ENCODE results near the gene GAS7. TPM values are rescaled to one million over a fixed set of nuclear protein-coding genes. Genes with fewer than 3 reads are reported as not detected.

GAS7 gene
- total and polyA plus RNA-seq, 8 donors, result 30.4 to 83.4 (median 40.1) TPM

- Histone ChIP-seq H3K4me1 (peaks cover 0 to 17% of the 10 kb centered on the region in 2 donors), H3K9me3 (peaks cover 0 to 29% of the 10 kb centered on the region in 2 donors), H3K36me3 (no peaks in the 10 kb centered on the region), H3K4me3 (no peak overlapping the region), H3K27me3 (no peaks in the 10 kb centered on the region), H3K27ac (no peak overlapping the region)
- ATAC-seq (peak; percentile 86), DNase-seq (peak in 1 of 4 donors; percentile 43)
- intact Hi-C loops (cut with DNase I), result no loop called here
- no peak for TF ChIP-seq CTCF (IDR thresholded peaks at IDR 0.05)
These were observed 317.8 kb downstream of the GAS7 start for GRCh38 chr17:9880582-9880999.

GRCh38 chr17:9878786-9879525, 319.4 kb downstream of the GAS7 start:
- intact Hi-C loops (cut with DNase I), result no loop called here
- no peak for TF ChIP-seq CTCF (IDR thresholded peaks at IDR 0.05)
- peaks cover 0 to 17% of the 10 kb centered on the region in 2 donors for H3K4me1 ChIP-seq
- H3K27me3 ChIP-seq, result no peaks in the 10 kb centered on the region
- H3K9me3 ChIP-seq, result peaks cover 0 to 20% of the 10 kb centered on the region in 2 donors
- H3K36me3 ChIP-seq, result no peaks in the 10 kb centered on the region
- H3K27ac ChIP-seq, result no peak overlapping the region
- no peak overlapping the region for H3K4me3 ChIP-seq
- DNase-seq, result no peak
- no peak for ATAC-seq

GRCh38 chr17:9878356-9878755, 320.1 kb downstream of the GAS7 start:
- Histone ChIP-seq H3K9me3 (peaks cover 0 to 14% of the 10 kb centered on the region in 2 donors), H3K36me3 (no peaks in the 10 kb centered on the region), H3K27me3 (no peaks in the 10 kb centered on the region), H3K4me1 (peaks cover 0 to 17% of the 10 kb centered on the region in 2 donors), H3K27ac (no peak overlapping the region), H3K4me3 (no peak overlapping the region)
- intact Hi-C loops (cut with DNase I), result no loop called here
- no peak for TF ChIP-seq CTCF (IDR thresholded peaks at IDR 0.05)
- ATAC-seq, result no peak
- DNase-seq, result no peak

GRCh38 chr17:9875441-9875840, 323.0 kb downstream of the GAS7 start:
- H3K27me3 ChIP-seq, result peaks cover 0 to 6% of the 10 kb centered on the region in 2 donors
- no peaks in the 10 kb centered on the region for H3K9me3 ChIP-seq
- no peak for DNase-seq
- intact Hi-C loops (cut with DNase I), result no loop called here
- peak; percentile 80 for ATAC-seq
- peaks cover 0 to 10% of the 10 kb centered on the region in 2 donors for H3K4me1 ChIP-seq
- no peak overlapping the region for H3K27ac ChIP-seq
- H3K36me3 ChIP-seq, result no peaks in the 10 kb centered on the region
- no peak overlapping the region for H3K4me3 ChIP-seq
- no peak for TF ChIP-seq CTCF (IDR thresholded peaks at IDR 0.05)

- DNase-seq, result no peak
- TF ChIP-seq CTCF (IDR thresholded peaks at IDR 0.05), result no peak
- H3K27ac ChIP-seq, result no peak overlapping the region
- intact Hi-C loops (cut with DNase I), result no loop called here
- peaks cover 0 to 6% of the 10 kb centered on the region in 2 donors for H3K27me3 ChIP-seq
- H3K36me3 ChIP-seq, result no peaks in the 10 kb centered on the region
- H3K4me1 ChIP-seq, result peaks cover 0 to 4% of the 10 kb centered on the region in 2 donors
- no peak for ATAC-seq
- H3K4me3 ChIP-seq, result no peak overlapping the region
- H3K9me3 ChIP-seq, result no peaks in the 10 kb centered on the region
These were observed 323.7 kb downstream of the GAS7 start for GRCh38 chr17:9874722-9875121.
